Left cardiac atrium (tissue), 4 donors: ENCODE measurements around the gene GNAT1. TPM values are rescaled to one million over a fixed set of nuclear protein-coding genes. Genes with fewer than 3 reads are reported as not detected.

ENCODE experiments used
- ATAC-seq, 2 donors: fragments of 200-7000 bp; cut with Tn5 transposase; one replicate each; pipeline ENCODE4 v1.9.1; 2020; ENCODE audit warnings: mild to moderate bottlenecking in 2 of 2, moderate library complexity in 2 of 2
- DNase-seq: peaks from one replicate; pipeline ENCODE4 v3.0.0-alpha.2; 2020
- intact Hi-C, 2 donors: fragments of 100-400 bp; cut with DNase I; formaldehyde crosslinking; loops; one replicate each; pipeline versions ENCODE4 v1.14.1 to v1.15.1; 2022 to 2023
- microRNA-seq, 2 donors: library from miRNA; unstranded; fragments of <30 nt; microRNA quantifications; one replicate each; pipeline ENCODE4 v1.2.0, GENCODE V29; 2020
- total RNA-seq, 2 donors: library from RNA; stranded (reverse); fragmentation: NEBNext Ultra II Directional; extraction: Animal tissue kit (Norgen Biotek cat#: 25700); gene quantifications; one replicate each; pipeline ENCODE4 v1.2.1, GENCODE V29; 2021
- donor health status: DM: no; HTN: yes; CAD: no.
- donor health status: DM: no; HTN: yes; CAD: no; lungs with severe emphysema.
- donor health status: DM: yes; HTN: yes; CAD: no.
- donor health status: Dilated cardiomyopathy.

Gene GNAT1
- total RNA-seq, 2 donors from 2014 or later: not detected

DNA sequence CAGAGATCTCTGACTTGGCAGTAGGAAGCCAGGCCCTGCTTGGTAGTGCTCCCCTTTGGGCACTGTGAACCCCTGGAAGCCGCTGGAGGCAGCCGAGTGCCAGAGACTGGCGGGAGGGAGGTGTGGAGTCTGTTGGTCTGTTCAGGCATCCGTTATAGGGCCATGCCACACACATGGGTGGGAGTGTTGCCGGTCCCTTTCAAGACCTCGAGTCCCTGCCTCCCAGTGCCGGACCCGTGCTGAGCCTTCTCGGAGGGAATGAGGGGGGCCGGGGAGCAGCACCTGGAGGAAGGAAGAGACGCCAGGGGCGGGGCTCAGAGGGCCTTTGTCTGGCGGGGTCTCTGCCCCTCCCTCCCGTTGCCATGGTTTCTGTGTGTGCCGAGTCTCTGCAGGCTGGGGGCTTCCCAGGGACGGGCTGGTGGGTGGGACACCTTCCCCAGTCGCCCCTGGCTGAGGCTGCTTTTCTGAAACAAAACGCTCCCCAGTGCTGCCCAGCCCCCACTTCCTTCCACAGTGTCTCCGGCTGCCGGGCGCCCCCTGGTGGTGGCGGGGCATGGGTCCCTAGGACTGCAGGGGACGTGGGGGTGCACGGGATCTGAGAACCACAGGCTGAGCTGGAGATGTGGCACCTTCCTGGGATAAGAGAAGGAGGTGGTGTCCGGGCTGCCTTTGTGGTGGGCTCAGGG lies 54.6 kb downstream of the GNAT1 start:
- ATAC-seq (peak; percentile 78 to 85), DNase-seq (peak; percentile 93)

GRCh38 chr3:50246517-50246954 lies 55.1 kb downstream of the GNAT1 start:
- ATAC-seq (peak; percentile 24 to 44), DNase-seq (peak; percentile 77)
- intact Hi-C loops: loop anchor here in 1 of 2 donors (2.0 kb wide), 1 partner anchor 20 kb away; no protein-coding TSS in a partner anchor

More for the DNA sequence above, 54.6 kb downstream of the GNAT1 start:
- intact Hi-C loops: loop anchor here in 1 of 2 donors (2.0 kb wide), 1 partner anchor 19 kb away; no protein-coding TSS in a partner anchor

Small RNA genes lying within 50 kb of the gene (microRNA-seq; reads per million reads assigned to microRNA genes)
- 0 reads per million in 2 donors for gene MIR566
- 0 reads per million in 2 donors for gene MIR5787

Other genes with a start within 250 kb of the GNAT1 start
- gene RBM5, start 102.7 kb upstream of the GNAT1 start, total RNA-seq: 10 to 100 TPM; 66.6 to 69.7 TPM
- 10 to 100 TPM; 12.5 to 24.0 TPM for gene SEMA3F, start 36.3 kb upstream of the GNAT1 start, total RNA-seq
- gene SLC38A3, start 13.7 kb downstream of the GNAT1 start, total RNA-seq: 1 to 10 TPM; 5.2 to 7.7 TPM
- gene GNAI2, start 44.6 kb downstream of the GNAT1 start, total RNA-seq: 100 to 1,000 TPM; 179 to 181 TPM
- gene SEMA3B, start 77.5 kb downstream of the GNAT1 start, total RNA-seq: 10 to 100 TPM; 14.3 to 32.6 TPM
- gene LSMEM2, start 87.5 kb downstream of the GNAT1 start, total RNA-seq: 1 to 10 TPM; 1.4 to 6.6 TPM
- gene IFRD2, start 100.8 kb downstream of the GNAT1 start, total RNA-seq: 10 to 100 TPM; 53.1 to 68.8 TPM
- 1 to 10 TPM; 1.7 to 1.8 TPM for gene HYAL3, start 107.8 kb downstream of the GNAT1 start, total RNA-seq
- gene NAA80, start 107.8 kb downstream of the GNAT1 start, total RNA-seq: 1 to 10 TPM; 5.8 to 7.2 TPM
- gene HYAL1, start 112.0 kb downstream of the GNAT1 start, total RNA-seq: 10 to 100 TPM; 24.6 to 26.6 TPM
- 100 to 1,000 TPM in 1 of 2 donors, 10 to 100 TPM in 1; 53.4 to 103 TPM for gene HYAL2, start 131.1 kb downstream of the GNAT1 start, total RNA-seq
- gene TUSC2, start 136.6 kb downstream of the GNAT1 start, total RNA-seq: 10 to 100 TPM; 26.2 to 27.5 TPM
- gene RASSF1, start 149.2 kb downstream of the GNAT1 start, total RNA-seq: 10 to 100 TPM; 20.7 to 25.6 TPM
- under 1 TPM in 1 of 2 donors, not detected in 1; 0.29 TPM for gene ZMYND10, start 154.1 kb downstream of the GNAT1 start, total RNA-seq
- gene NPRL2, start 159.2 kb downstream of the GNAT1 start, total RNA-seq: 10 to 100 TPM; 12.6 to 19.9 TPM
- 1 to 10 TPM; 7.6 to 9.2 TPM for gene CYB561D2, start 159.3 kb downstream of the GNAT1 start, total RNA-seq
- gene TMEM115, start 167.9 kb downstream of the GNAT1 start, total RNA-seq: 10 to 100 TPM; 28.7 to 33.4 TPM